ENCODE measurements around the gene GAK.

DNA sequence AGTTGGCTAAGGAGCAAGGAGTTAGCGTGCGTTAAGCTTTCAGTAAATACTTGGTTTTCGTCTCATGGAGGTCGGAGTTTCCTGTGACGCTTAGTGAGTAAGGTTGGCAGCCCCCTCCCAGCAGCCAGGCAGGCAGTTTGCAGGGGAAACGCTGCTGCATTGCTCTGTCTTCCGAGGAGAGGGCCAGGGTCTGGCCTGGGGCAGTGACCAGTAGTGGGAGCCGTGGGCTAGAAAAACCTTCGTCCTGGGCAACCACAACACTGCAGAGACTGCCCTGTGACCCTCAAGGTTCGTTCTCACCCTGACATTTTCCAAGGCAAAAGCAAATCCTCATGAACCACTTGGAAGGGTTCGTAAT is 576 bp upstream of the GAK start:
- TF ChIP-seq SIN3A (IDR thresholded peaks at IDR 0.05; ENCODE audit: borderline replicate concordance, insufficient read depth, low read depth, low read length) (no peak), CTCF (IDR thresholded peaks at IDR 0.05) (no peak), POLR2AphosphoS5 (IDR thresholded peaks at IDR 0.05; ENCODE audit: low read depth, low read length) (no peak)

Data from Panc1 (cell line).